GM23248 (cell line): ENCODE data around the gene HOXA1. TPM values are rescaled to one million over a fixed set of nuclear protein-coding genes. Genes with fewer than 3 reads are reported as not detected.

Experiments used
- DNase-seq: peaks from one replicate; pipeline ENCODE4 v3.0.0-alpha.2; 2015
- H2AFZ ChIP-seq: fragments of 200-600 bp; sonication (generic); 2 replicates; pipeline ENCODE4 v1.6.1; 2016; ENCODE audit warnings: antibody characterized with exemption
- H3F3A ChIP-seq: fragments of 200-600 bp; sonication (generic); 2 replicates; pipeline ENCODE4 v1.6.1; 2016; ENCODE audit warnings: mild to moderate bottlenecking, antibody characterized with exemption, mixed run types; ENCODE audit not compliant: insufficient read depth
- H3K27ac ChIP-seq: fragments of 200-600 bp; sonication (generic); 2 replicates; pipeline ENCODE4 v1.5.1; 2016; ENCODE audit warnings: mild to moderate bottlenecking
- H3K27me3 ChIP-seq: fragments of 200-600 bp; sonication (generic); replicated peaks from 2 replicates; pipeline ENCODE4 v1.6.1; 2016; ENCODE audit warnings: mild to moderate bottlenecking; ENCODE audit not compliant: insufficient read depth
- H3K36me3 ChIP-seq: fragments of 200-600 bp; sonication (generic); 2 replicates; pipeline ENCODE4 v1.6.1; 2016; ENCODE audit warnings: low read depth, mild to moderate bottlenecking
- H3K4me1 ChIP-seq: fragments of 200-600 bp; sonication (generic); 2 replicates; pipeline ENCODE4 v1.6.1; 2016; ENCODE audit warnings: mild to moderate bottlenecking; ENCODE audit not compliant: insufficient read depth
- H3K4me2 ChIP-seq: fragments of 200-600 bp; sonication (generic); one replicate; pipeline ENCODE4 v1.6.1; 2016; ENCODE audit warnings: mild to moderate bottlenecking; ENCODE audit not compliant: unreplicated experiment
- H3K4me3 ChIP-seq: fragments of 200-600 bp; sonication (generic); 2 replicates; pipeline ENCODE4 v1.5.1; 2016; ENCODE audit warnings: mild to moderate bottlenecking
- H3K79me2 ChIP-seq: fragments of 200-600 bp; sonication (generic); 2 replicates; pipeline ENCODE4 v1.6.1; 2016; ENCODE audit warnings: mild to moderate bottlenecking; ENCODE audit not compliant: insufficient read depth
- H3K9ac ChIP-seq: fragments of 200-600 bp; sonication (generic); 2 replicates; pipeline ENCODE4 v1.6.1; 2016; ENCODE audit warnings: mild to moderate bottlenecking
- H3K9me2 ChIP-seq: fragments of 200-600 bp; sonication (generic); 2 replicates; pipeline ENCODE4 v1.6.1; 2016; ENCODE audit warnings: mixed run types, mild to moderate bottlenecking, moderate library complexity; ENCODE audit not compliant: insufficient read depth
- H3K9me3 ChIP-seq: fragments of 200-600 bp; sonication (generic); one replicate; pipeline ENCODE4 v1.6.1; 2017; ENCODE audit warnings: low read depth
- H4K20me1 ChIP-seq: fragments of 200-600 bp; sonication (generic); 2 replicates; pipeline ENCODE4 v1.6.0; 2016; ENCODE audit not compliant: insufficient read depth
- EZH2 ChIP-seq: fragments of 200-600 bp; sonication (generic); IDR thresholded peaks from 2 replicates; pipeline ENCODE4 v1.6.1; 2018; ENCODE audit warnings: antibody characterized with exemption, mild to moderate bottlenecking; ENCODE audit not compliant: insufficient read depth, poor library complexity, severe bottlenecking
- EZH2phosphoT487 ChIP-seq: fragments of 200-600 bp; sonication (generic); IDR thresholded peaks from 2 replicates; pipeline ENCODE4 v1.6.1; 2018; ENCODE audit warnings: antibody characterized with exemption, moderate library complexity, mild to moderate bottlenecking, low read depth; ENCODE audit not compliant: insufficient read depth
- WGBS, 2 experiments: methylation state at CpG; one replicate each; pipeline ENCODE4 v1.1.6; 2015 to 2017; ENCODE audit warnings: low lambda C conversion rate in 2 of 2, low coverage in 1 of 2; ENCODE audit errors: missing lambda C conversion rate in 2 of 2; 5-methylcytosine and 5-hydroxymethylcytosine counted together
- in situ Hi-C: fragments of 300-500 bp; cut with MboI; formaldehyde crosslinking; loops from 2 replicates; pipeline ENCODE4 v1.15.0; 2020
- polyA plus RNA-seq: library from polyadenylated mRNA; unstranded; fragments of >200 nt; fragmentation: Nextera tagmentation; extraction: Ambion mirVana; gene quantifications from 2 replicates; pipeline ENCODE4 v1.2.1, GENCODE V29; 2016
- total RNA-seq: library from RNA; depleted of rRNA; stranded (reverse); fragments of >200 nt; shearing (Covaris generic); gene quantifications from 2 replicates; pipeline ENCODE4 v1.2.3, GENCODE V29; 2014

The HOXA1 gene
- total and polyA plus RNA-seq, 2 experiments from 2014 or later: 0.97 to 1.8 TPM

GRCh38 chr7:27064661-27065060 lies 31.1 kb downstream of the HOXA1 start:
- in situ Hi-C loops: no loop called here
- H3K4me2 ChIP-seq: peak overlapping the region; percentile 44
- WGBS, 2 experiments: 32 to 37% methylated on average over 2 of the region's 2 CpGs

GRCh38 chr7:27064159-27064558 lies 31.6 kb downstream of the HOXA1 start:
- H3F3A ChIP-seq: peaks cover 25% of the 10 kb centered on the region
- in situ Hi-C loops: no loop called here
- H3K4me3 ChIP-seq: no peak overlapping the region
- H3K27me3 ChIP-seq: no peaks in the 10 kb centered on the region
- no peaks in the 10 kb centered on the region for H3K9me3 ChIP-seq
- no peak overlapping the region for H2AFZ ChIP-seq
- H3K4me2 ChIP-seq: peak overlapping the region; percentile 44
- no peak for TF ChIP-seq EZH2phosphoT487
- TF ChIP-seq EZH2: no peak
- H3K36me3 ChIP-seq: no peaks in the 10 kb centered on the region
- H3K9ac ChIP-seq: no peak overlapping the region
- H3K79me2 ChIP-seq: no peaks in the 10 kb centered on the region
- peak overlapping the region; percentile 24; the same call in 1 of the 2 replicates for H3K27ac ChIP-seq
- peaks cover 23% of the 10 kb centered on the region for H3K4me1 ChIP-seq
- WGBS, 2 experiments: 16 to 36% methylated on average over 2 of the region's 2 CpGs
- no peaks in the 10 kb centered on the region for H3K9me2 ChIP-seq
- H4K20me1 ChIP-seq: no peaks in the 10 kb centered on the region
- peak; percentile 47 for DNase-seq

More at GRCh38 chr7:27064661-27065060, 31.1 kb downstream of the HOXA1 start:
- no peaks in the 10 kb centered on the region for H4K20me1 ChIP-seq
- H3K27ac ChIP-seq: peak overlapping the region; percentile 24; the same call in 1 of the 2 replicates
- peaks cover 25% of the 10 kb centered on the region for H3F3A ChIP-seq
- peaks cover 23% of the 10 kb centered on the region for H3K4me1 ChIP-seq
- no peak overlapping the region for H3K9ac ChIP-seq
- no peaks in the 10 kb centered on the region for H3K9me2 ChIP-seq
- H2AFZ ChIP-seq: no peak overlapping the region
- H3K27me3 ChIP-seq: no peaks in the 10 kb centered on the region
- H3K36me3 ChIP-seq: no peaks in the 10 kb centered on the region
- no peak overlapping the region for H3K4me3 ChIP-seq
- peak; percentile 53 for DNase-seq
- H3K79me2 ChIP-seq: no peaks in the 10 kb centered on the region
- no peak for TF ChIP-seq EZH2phosphoT487
- no peak for TF ChIP-seq EZH2
- no peaks in the 10 kb centered on the region for H3K9me3 ChIP-seq

- Histone ChIP-seq H3K4me1 (peaks cover 23% of the 10 kb centered on the region), H3K27me3 (no peaks in the 10 kb centered on the region), H3K27ac (no peak overlapping the region), H3K9me2 (no peaks in the 10 kb centered on the region), H3K4me3 (no peak overlapping the region), H3K9me3 (no peaks in the 10 kb centered on the region), H3K36me3 (no peaks in the 10 kb centered on the region), H4K20me1 (no peaks in the 10 kb centered on the region), H3K9ac (no peak overlapping the region), H3K79me2 (no peaks in the 10 kb centered on the region), H3K4me2 (no peak overlapping the region), H2AFZ (no peak overlapping the region), H3F3A (peaks cover 25% of the 10 kb centered on the region)
- 93 to 94% methylated on average over 4 of the region's 4 CpGs for WGBS, 2 experiments
- no peak for TF ChIP-seq EZH2phosphoT487
- TF ChIP-seq EZH2: no peak
- peak; percentile 22 for DNase-seq
- in situ Hi-C loops: no loop called here
Measured at GRCh38 chr7:27062946-27063345, 32.9 kb downstream of the HOXA1 start.

GRCh38 chr7:27053153-27053552 lies 42.6 kb downstream of the HOXA1 start:
- H3K4me3 ChIP-seq: no peak overlapping the region
- H3K4me2 ChIP-seq: no peak overlapping the region
- WGBS, 2 experiments: 50 to 54% methylated on average over 3 of the region's 3 CpGs
- peak overlapping the region; percentile 58 for H2AFZ ChIP-seq
- H4K20me1 ChIP-seq: no peaks in the 10 kb centered on the region
- H3F3A ChIP-seq: no peaks in the 10 kb centered on the region
- H3K27ac ChIP-seq: no peak overlapping the region
- in situ Hi-C loops: no loop called here
- H3K9me2 ChIP-seq: no peaks in the 10 kb centered on the region
- TF ChIP-seq EZH2 (no peak), EZH2phosphoT487 (no peak)
- H3K4me1 ChIP-seq: 0 out of 2 replicates have a peak, but pooled peaks cover 5% of the 10 kb centered on the region
- H3K79me2 ChIP-seq: no peaks in the 10 kb centered on the region
- no peaks in the 10 kb centered on the region for H3K9me3 ChIP-seq
- no peaks in the 10 kb centered on the region for H3K27me3 ChIP-seq
- no peak for DNase-seq
- H3K36me3 ChIP-seq: no peaks in the 10 kb centered on the region
- no peak overlapping the region for H3K9ac ChIP-seq

GRCh38 chr7:27051451-27051850 lies 44.3 kb downstream of the HOXA1 start:
- TF ChIP-seq EZH2 (no peak), EZH2phosphoT487 (no peak)
- Histone ChIP-seq H3K79me2 (no peaks in the 10 kb centered on the region), H3K4me3 (no peak overlapping the region), H4K20me1 (no peaks in the 10 kb centered on the region), H3K9ac (no peak overlapping the region), H3K9me2 (no peaks in the 10 kb centered on the region), H3K27ac (no peak overlapping the region), H3K9me3 (no peaks in the 10 kb centered on the region), H3K4me2 (no peak overlapping the region), H2AFZ (no peak overlapping the region), H3F3A (peaks cover 11% of the 10 kb centered on the region), H3K27me3 (no peaks in the 10 kb centered on the region), H3K36me3 (no peaks in the 10 kb centered on the region), H3K4me1 (peaks cover 14% of the 10 kb centered on the region)
- WGBS, 2 experiments: 83 to 87% methylated on average over 4 of the region's 4 CpGs
- in situ Hi-C loops: no loop called here
- DNase-seq: peak; percentile 18
